K562 (cell line): ENCODE data around the gene MARS1. TPM values are rescaled to one million over a fixed set of nuclear protein-coding genes. Genes with fewer than 3 reads are reported as not detected.

Experiments used
- ARNT ChIP-seq, 2 experiments: fragments of 450-650 bp; IDR thresholded peaks; 2 replicates each; pipeline ENCODE4 v1.6.1; 2016; ENCODE audit warnings: mild to moderate bottlenecking in 1 of 2
- BRD9 ChIP-seq: fragments of 450-650 bp; IDR thresholded peaks from 2 replicates; pipeline ENCODE4 v1.6.1; 2018; ENCODE audit warnings: low read depth; ENCODE audit not compliant: partially characterized antibody
- CC2D1A ChIP-seq: fragments of 450-650 bp; IDR thresholded peaks from 2 replicates; pipeline ENCODE4 v1.6.1; 2017; ENCODE audit warnings: mild to moderate bottlenecking
- CCNT2 ChIP-seq: IDR thresholded peaks from 2 replicates; pipeline ENCODE4 v1.6.1; 2011; ENCODE audit warnings: borderline replicate concordance, low read depth, mild to moderate bottlenecking, moderate library complexity, mixed read lengths, low read length; ENCODE audit not compliant: insufficient read length; ENCODE audit errors: extremely low read depth
- E2F3 ChIP-seq: fragments of 250-450 bp; sonication (Bioruptor Pico); IDR thresholded peaks from 2 replicates; pipeline ENCODE4 v1.4.0; 2020; ENCODE audit warnings: mild to moderate bottlenecking
- GATAD2A ChIP-seq: fragments of 450-650 bp; IDR thresholded peaks from 2 replicates; pipeline ENCODE4 v1.6.1; 2017
- JUN ChIP-seq, 2 experiments: sonication (generic) in 1 of 2; formaldehyde crosslinking in 1 of 2; IDR thresholded peaks; 2 replicates each; pipeline versions ENCODE4 v1.6.1 to v1.8.0; 2012 to 2022; ENCODE audit warnings: borderline replicate concordance in 2 of 2, mild to moderate bottlenecking in 2 of 2, improper control_type of control experiment in 1 of 2, low read depth in 1 of 2, low read length in 1 of 2, missing genetic modification reagents in 1 of 2
- MYNN ChIP-seq, 2 experiments: sonication (generic); formaldehyde crosslinking in 1 of 2; IDR thresholded peaks; 2 replicates each; pipeline versions ENCODE4 v1.5.0 to v1.6.1; 2016 to 2020; ENCODE audit warnings: antibody characterized with exemption in 1 of 2, missing genetic modification reagents in 1 of 2
- PCBP1 ChIP-seq: fragments of 200-400 bp; formaldehyde crosslinking; IDR thresholded peaks from 2 replicates; pipeline ENCODE4 v1.6.1; 2018; ENCODE audit warnings: mild to moderate bottlenecking, low read depth, low read length; ENCODE audit not compliant: poor library complexity, severe bottlenecking
- RNF2 ChIP-seq: sonication (generic); IDR thresholded peaks from 2 replicates; pipeline ENCODE4 v1.6.1; 2016
- SMAD1 ChIP-seq: fragments of 150-350 bp; IDR thresholded peaks from 2 replicates; pipeline ENCODE4 v1.6.1; 2014; ENCODE audit warnings: low read length, low read depth; ENCODE audit not compliant: partially characterized antibody
- SMARCA4 ChIP-seq: fragments of 450-650 bp; IDR thresholded peaks from 2 replicates; pipeline ENCODE4 v1.6.1; 2016
- SMC3 ChIP-seq: conservative IDR thresholded peaks from 2 replicates; pipeline ENCODE4 v1.6.1; 2011; ENCODE audit warnings: low read depth, low read length, improper control_type of control experiment; ENCODE audit not compliant: insufficient read depth
- SRSF1 ChIP-seq: fragments of 200-400 bp; formaldehyde crosslinking; IDR thresholded peaks from 2 replicates; pipeline ENCODE4 v1.6.1; 2017; ENCODE audit warnings: mild to moderate bottlenecking, low read depth, low read length, moderate library complexity
- XRCC5 ChIP-seq: fragments of 200-400 bp; formaldehyde crosslinking; IDR thresholded peaks from 2 replicates; pipeline ENCODE4 v1.6.1; 2017; ENCODE audit warnings: low read depth, mild to moderate bottlenecking, low read length
- ZFX ChIP-seq: sonication (generic); formaldehyde crosslinking; IDR thresholded peaks from 2 replicates; pipeline ENCODE4 v1.8.0; 2022; ENCODE audit warnings: mild to moderate bottlenecking, missing genetic modification reagents, moderate library complexity
- ZNF134 ChIP-seq: fragments of 250-450 bp; sonication (Bioruptor Pico); conservative IDR thresholded peaks from 2 replicates; pipeline ENCODE4 v1.4.0; 2020
- ZNF263 ChIP-seq: sonication (generic); formaldehyde crosslinking; IDR thresholded peaks from 2 replicates; pipeline ENCODE4 v1.8.0; 2022; ENCODE audit warnings: mild to moderate bottlenecking, missing genetic modification reagents, borderline replicate concordance
- ZNF316 ChIP-seq: fragments of 450-650 bp; IDR thresholded peaks from 2 replicates; pipeline ENCODE4 v1.6.1; 2016
- polyA plus RNA-seq, 8 experiments: library from polyadenylated mRNA; depleted of rRNA in 4 of 8; stranded (reverse) in 5 of 8; unstranded in 3 of 8; fragments of >200 nt; fragmentation: Nextera tagmentation in 2 of 8; fragmentation: Illumina TruSeq in 1 of 8; extraction: Ambion mirVana in 2 of 8; extraction: Trizol in 1 of 8; gene quantifications; 2 replicates each; pipeline versions ENCODE4 v1.2.1 to v1.2.3, GENCODE V29; 2011 to 2014; ENCODE audit warnings: inconsistent platforms in 1 of 8, missing spikeins in 1 of 8
- total RNA-seq, 7 experiments: library from RNA; depleted of rRNA in 6 of 7; stranded (reverse); fragments of >200 nt in 6 of 7; fragmentation: Illumina TruSeq in 2 of 7; extraction: Trizol in 2 of 7; gene quantifications; 2 replicates each; pipeline versions ENCODE4 v1.2.1 to v1.2.3, GENCODE V29; 2011 to 2021; ENCODE audit warnings: low replicate concordance in 1 of 7
- TF ChIP-seq, protein P1 (sequence below): fragments of 450-650 bp; IDR thresholded peaks from 2 replicates; pipeline ENCODE4 v1.6.1; 2016
- TF ChIP-seq, protein P2 (sequence below): sonication (generic); formaldehyde crosslinking; IDR thresholded peaks from 2 replicates; pipeline ENCODE4 v1.8.0; 2022; ENCODE audit warnings: mild to moderate bottlenecking, missing genetic modification reagents
- TF ChIP-seq, protein P3 (sequence below): fragments of 450-650 bp; IDR thresholded peaks from 2 replicates; pipeline ENCODE4 v1.6.1; 2018; ENCODE audit not compliant: partially characterized antibody

The MARS1 gene
- total and polyA plus RNA-seq, 9 of the 15 experiments (the other 6 are each of a cell fraction or from before 2014, with no cell fraction given): 117 to 382 (median 220) TPM

DNA sequence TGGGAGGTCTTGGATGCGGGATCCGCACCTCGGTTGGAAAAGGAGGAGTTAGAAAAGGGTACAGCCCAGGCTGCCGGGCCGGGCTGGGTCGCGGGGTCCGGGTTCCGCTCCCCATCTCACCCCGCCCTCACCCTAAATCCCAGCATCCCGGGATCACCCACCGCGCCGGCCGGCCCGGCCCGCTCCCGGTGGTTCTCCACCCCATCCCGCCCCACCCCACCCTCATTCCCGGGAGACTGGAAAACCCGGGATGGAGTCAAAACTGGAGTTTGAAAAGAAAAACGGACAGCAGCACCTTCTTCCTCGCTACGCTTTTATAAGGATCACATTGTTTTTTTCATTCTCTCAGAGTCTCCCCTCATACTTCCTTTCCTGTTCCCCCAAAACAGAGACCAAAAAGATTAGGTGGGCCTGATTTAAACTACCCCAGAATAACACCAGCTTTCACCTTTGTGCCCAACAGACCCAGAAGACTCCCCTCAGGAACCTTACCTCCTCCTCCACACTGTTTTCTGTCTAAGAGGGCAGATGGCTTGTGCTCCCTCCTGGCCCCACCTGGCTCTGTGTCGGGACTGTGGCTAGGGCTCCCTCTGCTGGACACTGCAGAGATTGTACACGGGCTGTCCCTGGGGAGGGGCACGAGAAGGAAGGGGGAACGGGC lies 25.5 kb upstream of the MARS1 start (continued):
- TF ChIP-seq ARNT (IDR thresholded peaks at IDR 0.05) (peak; percentile 53 to 86; a peak in 2 of 4 replicates), BRD9 (peak; percentile 79), JUN (IDR thresholded peaks at IDR 0.05; ENCODE audit: borderline replicate concordance, low read depth, low read length) (peak; percentile 6; the same call in 1 of the 2 replicates), JUN (CRISPR knock-in tag; IDR thresholded peaks at IDR 0.05; ENCODE audit: borderline replicate concordance) (no peak), CC2D1A (peak; percentile 29; the same call in 1 of the 2 replicates), GATAD2A (no peak), MYNN (IDR thresholded peaks at IDR 0.05) (0 out of 2 replicates have a peak, but pooled peaks have one; percentile 46), MYNN (CRISPR knock-in tag; IDR thresholded peaks at IDR 0.05) (no peak), PCBP1 (peak; percentile 80), ZNF316 (peak; percentile 72), SMAD1 (peak; percentile 54), CCNT2 (peak; percentile 31), XRCC5 (peak; percentile 96), ZFX (CRISPR knock-in tag) (no peak), SRSF1 (no peak), RNF2 (peak; percentile 59), ZNF134 (CRISPR knock-in tag) (no peak), E2F3 (no peak), SMC3 (peak; percentile 79), ZNF263 (peak; percentile 96), SMARCA4 (0 out of 2 replicates have a peak, but pooled peaks have one; percentile 55)
- TF ChIP-seq, protein P1, sequence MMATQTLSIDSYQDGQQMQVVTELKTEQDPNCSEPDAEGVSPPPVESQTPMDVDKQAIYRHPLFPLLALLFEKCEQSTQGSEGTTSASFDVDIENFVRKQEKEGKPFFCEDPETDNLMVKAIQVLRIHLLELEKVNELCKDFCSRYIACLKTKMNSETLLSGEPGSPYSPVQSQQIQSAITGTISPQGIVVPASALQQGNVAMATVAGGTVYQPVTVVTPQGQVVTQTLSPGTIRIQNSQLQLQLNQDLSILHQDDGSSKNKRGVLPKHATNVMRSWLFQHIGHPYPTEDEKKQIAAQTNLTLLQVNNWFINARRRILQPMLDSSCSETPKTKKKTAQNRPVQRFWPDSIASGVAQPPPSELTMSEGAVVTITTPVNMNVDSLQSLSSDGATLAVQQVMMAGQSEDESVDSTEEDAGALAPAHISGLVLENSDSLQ: peak; percentile 53
- TF ChIP-seq, protein P2, sequence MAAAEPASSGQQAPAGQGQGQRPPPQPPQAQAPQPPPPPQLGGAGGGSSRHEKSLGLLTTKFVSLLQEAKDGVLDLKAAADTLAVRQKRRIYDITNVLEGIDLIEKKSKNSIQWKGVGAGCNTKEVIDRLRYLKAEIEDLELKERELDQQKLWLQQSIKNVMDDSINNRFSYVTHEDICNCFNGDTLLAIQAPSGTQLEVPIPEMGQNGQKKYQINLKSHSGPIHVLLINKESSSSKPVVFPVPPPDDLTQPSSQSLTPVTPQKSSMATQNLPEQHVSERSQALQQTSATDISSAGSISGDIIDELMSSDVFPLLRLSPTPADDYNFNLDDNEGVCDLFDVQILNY (CRISPR knock-in tag): peak; percentile 59; the same call in 1 of the 2 replicates
- TF ChIP-seq, protein P3, sequence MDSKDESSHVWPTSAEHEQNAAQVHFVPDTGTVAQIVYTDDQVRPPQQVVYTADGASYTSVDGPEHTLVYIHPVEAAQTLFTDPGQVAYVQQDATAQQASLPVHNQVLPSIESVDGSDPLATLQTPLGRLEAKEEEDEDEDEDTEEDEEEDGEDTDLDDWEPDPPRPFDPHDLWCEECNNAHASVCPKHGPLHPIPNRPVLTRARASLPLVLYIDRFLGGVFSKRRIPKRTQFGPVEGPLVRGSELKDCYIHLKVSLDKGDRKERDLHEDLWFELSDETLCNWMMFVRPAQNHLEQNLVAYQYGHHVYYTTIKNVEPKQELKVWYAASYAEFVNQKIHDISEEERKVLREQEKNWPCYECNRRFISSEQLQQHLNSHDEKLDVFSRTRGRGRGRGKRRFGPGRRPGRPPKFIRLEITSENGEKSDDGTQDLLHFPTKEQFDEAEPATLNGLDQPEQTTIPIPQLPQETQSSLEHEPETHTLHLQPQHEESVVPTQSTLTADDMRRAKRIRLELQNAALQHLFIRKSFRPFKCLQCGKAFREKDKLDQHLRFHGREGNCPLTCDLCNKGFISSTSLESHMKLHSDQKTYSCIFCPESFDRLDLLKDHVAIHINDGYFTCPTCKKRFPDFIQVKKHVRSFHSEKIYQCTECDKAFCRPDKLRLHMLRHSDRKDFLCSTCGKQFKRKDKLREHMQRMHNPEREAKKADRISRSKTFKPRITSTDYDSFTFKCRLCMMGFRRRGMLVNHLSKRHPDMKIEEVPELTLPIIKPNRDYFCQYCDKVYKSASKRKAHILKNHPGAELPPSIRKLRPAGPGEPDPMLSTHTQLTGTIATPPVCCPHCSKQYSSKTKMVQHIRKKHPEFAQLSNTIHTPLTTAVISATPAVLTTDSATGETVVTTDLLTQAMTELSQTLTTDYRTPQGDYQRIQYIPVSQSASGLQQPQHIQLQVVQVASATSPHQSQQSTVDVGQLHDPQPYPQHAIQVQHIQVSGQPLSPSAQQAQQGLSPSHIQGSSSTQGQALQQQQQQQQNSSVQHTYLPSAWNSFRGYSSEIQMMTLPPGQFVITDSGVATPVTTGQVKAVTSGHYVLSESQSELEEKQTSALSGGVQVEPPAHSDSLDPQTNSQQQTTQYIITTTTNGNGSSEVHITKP: peak; percentile 79
